Muscle of arm (tissue), 12 donors: ENCODE data around the gene ZNF830. TPM values are rescaled to one million over a fixed set of nuclear protein-coding genes. Genes with fewer than 3 reads are reported as not detected.

Source experiments
- polyA plus RNA-seq, 12 donors: library from polyadenylated mRNA; unstranded; fragments of 120-200 nt; gene quantifications; one replicate each; pipeline ENCODE4 v1.2.1, GENCODE V29; 2013; ENCODE audit not compliant: insufficient read length in 12 of 12

The ZNF830 gene
- polyA plus RNA-seq, 12 donors, result 7.9 to 17.2 (median 13.0) TPM; not detected in 1

Other genes with a start within 250 kb of the ZNF830 start
- gene CCT6B, start 80 bp upstream of the ZNF830 start, polyA plus RNA-seq, result 1 to 10 TPM in 10 of 12 donors, not detected in 2; 1.3 to 3.8 (median 2.3) TPM
- gene LIG3, start 19.0 kb downstream of the ZNF830 start, polyA plus RNA-seq, result 10 to 100 TPM in 11 of 12 donors, not detected in 1; 18.3 to 30.6 (median 22.8) TPM
- 10 to 100 TPM in 4 of 12 donors, 1 to 10 TPM in 7, not detected in 1; 7.5 to 22.6 (median 9.8) TPM for gene RFFL, start 102.2 kb downstream of the ZNF830 start, polyA plus RNA-seq
- 1 to 10 TPM in 11 of 12 donors, not detected in 1; 4.9 to 9.6 (median 6.0) TPM for gene RAD51D, start 158.3 kb downstream of the ZNF830 start, polyA plus RNA-seq
- gene FNDC8, start 160.1 kb downstream of the ZNF830 start, polyA plus RNA-seq, result under 1 TPM in 2 of 12 donors, not detected in 10; 0.13 to 0.32 TPM
- 10 to 100 TPM in 10 of 12 donors, 1 to 10 TPM in 1, not detected in 1; 9.4 to 17.3 (median 12.9) TPM for gene NLE1, start 180.8 kb downstream of the ZNF830 start, polyA plus RNA-seq
- gene UNC45B, start 186.3 kb downstream of the ZNF830 start, polyA plus RNA-seq, result 100 to 1,000 TPM in 9 of 12 donors, 10 to 100 TPM in 2, not detected in 1; 62.4 to 250 (median 193) TPM
- gene SLC35G3, start 232.9 kb downstream of the ZNF830 start, polyA plus RNA-seq, result under 1 TPM in 9 of 12 donors, not detected in 3; 0.08 to 0.89 (median 0.47) TPM